Colonic mucosa (tissue), 4 donors: ENCODE measurements around the gene LARGE1. TPM values are rescaled to one million over a fixed set of nuclear protein-coding genes. Genes with fewer than 3 reads are reported as not detected.

Source experiments
- DNase-seq: peaks from one replicate; pipeline ENCODE4 v3.0.0-alpha.2; 2020
- H3K27ac ChIP-seq: fragments of 200-600 bp; one replicate; pipeline ENCODE4 v1.8.0; 2021
- H3K27me3 ChIP-seq: fragments of 200-600 bp; one replicate; pipeline ENCODE4 v1.8.0; 2021
- H3K36me3 ChIP-seq: fragments of 200-600 bp; one replicate; pipeline ENCODE4 v1.8.0; 2021
- H3K4me1 ChIP-seq: fragments of 200-600 bp; one replicate; pipeline ENCODE4 v1.8.0; 2021; ENCODE audit warnings: mild to moderate bottlenecking
- H3K4me3 ChIP-seq: fragments of 200-600 bp; one replicate; pipeline ENCODE4 v1.8.0; 2021
- H3K9ac ChIP-seq, 2 donors: one replicate each; pipeline ENCODE4 v1.7.0; 2013; ENCODE audit warnings: control low read depth in 2 of 2, low read depth in 2 of 2, low read length in 2 of 2
- H3K9me3 ChIP-seq: fragments of 200-600 bp; one replicate; pipeline ENCODE4 v1.8.0; 2021
- CTCF ChIP-seq: fragments of 200-600 bp; IDR thresholded peaks from one replicate; pipeline ENCODE4 v1.8.0; 2022; ENCODE audit warnings: antibody characterized with exemption, mild to moderate bottlenecking
- intact Hi-C: fragments of 100-400 bp; cut with DNase I; formaldehyde crosslinking; loops from one replicate; pipeline ENCODE4 v1.14.1; 2022
- total RNA-seq, 2 donors: library from RNA; stranded (reverse); fragmentation: NEBNext Ultra II Directional in 1 of 2; extraction: Animal tissue kit (Norgen Biotek cat#: 25700) in 1 of 2; gene quantifications; one replicate each; pipeline ENCODE4 v1.2.1, GENCODE V29; 2021
- donor health status: healthy.
- donor health status: DM: no; HTN: no; CAD: no.
- donor health status: DM: no; HTN: no; CAD: no.

LARGE1 gene
- total RNA-seq, 2 donors from 2014 or later: 45.2 to 46.5 TPM

- intact Hi-C loops: no loop called here
- H3K9me3 ChIP-seq: no peaks in the 10 kb centered on the region
- no peak overlapping the region for H3K9ac ChIP-seq
- H3K36me3 ChIP-seq: no peaks in the 10 kb centered on the region
- H3K27ac ChIP-seq: no peak overlapping the region
- H3K4me3 ChIP-seq: no peak overlapping the region
- DNase-seq: no peak
- no peak for TF ChIP-seq CTCF
- H3K27me3 ChIP-seq: no peaks in the 10 kb centered on the region
- H3K4me1 ChIP-seq: no peaks in the 10 kb centered on the region
These were observed 569.8 kb downstream of the LARGE1 start for GRCh38 chr22:33350491-33350890.

- DNase-seq: no peak
- intact Hi-C loops: no loop called here
- TF ChIP-seq CTCF: no peak
- no peaks in the 10 kb centered on the region for H3K9me3 ChIP-seq
- H3K27ac ChIP-seq: no peak overlapping the region
- no peaks in the 10 kb centered on the region for H3K4me1 ChIP-seq
- no peak overlapping the region for H3K4me3 ChIP-seq
- H3K27me3 ChIP-seq: no peaks in the 10 kb centered on the region
- no peaks in the 10 kb centered on the region for H3K36me3 ChIP-seq
- no peak overlapping the region for H3K9ac ChIP-seq
These were observed 573.3 kb downstream of the LARGE1 start for GRCh38 chr22:33347002-33347401.

GRCh38 chr22:33341611-33342010, 578.7 kb downstream of the LARGE1 start:
- H3K27me3 ChIP-seq: no peaks in the 10 kb centered on the region
- H3K9me3 ChIP-seq: no peaks in the 10 kb centered on the region
- H3K27ac ChIP-seq: no peak overlapping the region
- no peak overlapping the region for H3K9ac ChIP-seq
- no peak for DNase-seq
- H3K36me3 ChIP-seq: no peaks in the 10 kb centered on the region
- H3K4me1 ChIP-seq: no peaks in the 10 kb centered on the region
- intact Hi-C loops: no loop called here
- no peak overlapping the region for H3K4me3 ChIP-seq
- no peak for TF ChIP-seq CTCF

- Histone ChIP-seq H3K36me3 (no peaks in the 10 kb centered on the region), H3K27ac (no peak overlapping the region), H3K9me3 (no peaks in the 10 kb centered on the region), H3K9ac (no peak overlapping the region), H3K4me1 (peaks cover 3% of the 10 kb centered on the region), H3K27me3 (no peaks in the 10 kb centered on the region), H3K4me3 (no peak overlapping the region)
- intact Hi-C loops: no loop called here
- DNase-seq: peak; percentile 59
- TF ChIP-seq CTCF: no peak
These were observed 582.8 kb downstream of the LARGE1 start for GRCh38 chr22:33337524-33337923.

- intact Hi-C loops: no loop called here
- Histone ChIP-seq H3K27me3 (no peaks in the 10 kb centered on the region), H3K36me3 (no peaks in the 10 kb centered on the region), H3K4me3 (no peak overlapping the region), H3K9me3 (no peaks in the 10 kb centered on the region), H3K9ac (no peak overlapping the region), H3K27ac (no peak overlapping the region), H3K4me1 (peaks cover 3% of the 10 kb centered on the region)
- no peak for TF ChIP-seq CTCF
- DNase-seq: no peak
These were observed 584.5 kb downstream of the LARGE1 start for GRCh38 chr22:33335611-33336279.
